Stimulated activated naive CD8-positive, alpha-beta T cell treated with anti-CD3 and anti-CD28 coated beads, Interleukin-15, Interleukin-2, amounts not matched to agents 100 U/mL and 50 U/mL, for 24 hours (primary cell): ENCODE measurements around the gene DNAJC21.
A peak's percentile ranks its signal among the peaks of the same experiment; 100 is the strongest.
"Not testable (repeated sequence)": the region's sequence is repeated elsewhere in the genome, so short reads cannot be mapped to it uniquely, and the experiment has no call there.

Source experiments
- ATAC-seq: fragments of 150-1000 bp; cut with Tn5 transposase; one replicate; pipeline ENCODE4 v1.10.0; 2021
- DNase-seq: peaks from one replicate; pipeline ENCODE4 v3.0.0; 2021

DNAJC21 gene

DNA sequence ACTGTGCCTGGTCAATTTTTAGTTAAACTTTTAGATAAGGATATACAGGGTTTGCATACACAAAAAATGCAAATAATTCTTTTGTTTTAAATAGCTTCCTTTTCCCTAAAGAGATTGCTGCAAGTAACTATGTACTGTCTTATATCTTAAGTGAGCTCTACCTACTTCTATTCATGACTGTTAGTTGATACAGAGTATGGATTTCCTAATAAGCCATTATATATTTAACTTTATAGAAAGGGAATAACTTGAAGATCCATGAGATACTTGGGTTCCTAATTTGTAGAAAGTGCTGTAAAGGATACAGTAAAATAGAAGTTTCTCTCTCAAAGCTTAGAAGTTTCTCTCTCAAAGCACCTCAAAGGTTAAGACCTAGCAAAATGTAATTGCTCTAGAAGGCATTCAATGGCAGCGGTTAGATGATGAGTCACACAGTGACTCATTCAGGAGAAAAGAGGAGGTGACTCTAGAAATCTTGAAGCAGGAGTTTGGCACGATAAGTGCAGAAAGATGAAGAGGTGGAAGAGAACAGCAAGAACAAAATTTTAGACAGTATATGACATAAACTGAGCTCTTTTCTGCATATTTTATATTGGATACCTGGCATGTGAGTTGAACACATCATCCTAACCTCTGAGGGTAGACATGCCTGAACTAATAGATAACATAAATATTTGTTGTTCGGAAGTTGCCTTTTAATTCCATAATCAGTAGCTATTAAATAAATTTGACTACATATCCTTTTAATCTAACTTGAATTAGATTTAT, 5.5 kb upstream of the DNAJC21 start:
- DNase-seq (no peak), ATAC-seq (peak; percentile 95)

GRCh38 chr5:34924462-34924765, 4.9 kb upstream of the DNAJC21 start:
- ATAC-seq (no peak), DNase-seq (no peak)

GRCh38 chr5:34926318-34926888, 3.0 kb upstream of the DNAJC21 start:
- DNase-seq (no peak), ATAC-seq (no peak)

DNA sequence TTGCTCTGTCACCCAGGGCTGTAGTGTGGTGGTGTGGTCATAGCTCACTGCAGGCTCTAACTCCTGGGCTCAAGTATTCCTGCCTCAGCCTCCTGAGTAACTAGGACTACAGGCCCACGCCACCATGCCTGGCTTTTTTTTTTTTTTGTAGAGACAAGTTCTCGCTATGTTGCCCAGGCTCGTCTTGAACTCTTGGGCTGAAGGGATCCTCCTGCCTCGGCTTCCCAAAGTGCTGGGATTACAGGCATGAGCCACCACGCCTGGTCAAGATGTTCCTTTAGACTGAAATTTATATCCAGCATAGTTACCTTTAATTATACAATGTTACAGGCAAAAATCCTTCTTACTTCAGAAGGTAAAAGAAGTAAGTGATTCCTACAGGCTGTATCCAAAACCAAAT, 1.6 kb upstream of the DNAJC21 start:
- ATAC-seq (no peak), DNase-seq (no peak)

DNA sequence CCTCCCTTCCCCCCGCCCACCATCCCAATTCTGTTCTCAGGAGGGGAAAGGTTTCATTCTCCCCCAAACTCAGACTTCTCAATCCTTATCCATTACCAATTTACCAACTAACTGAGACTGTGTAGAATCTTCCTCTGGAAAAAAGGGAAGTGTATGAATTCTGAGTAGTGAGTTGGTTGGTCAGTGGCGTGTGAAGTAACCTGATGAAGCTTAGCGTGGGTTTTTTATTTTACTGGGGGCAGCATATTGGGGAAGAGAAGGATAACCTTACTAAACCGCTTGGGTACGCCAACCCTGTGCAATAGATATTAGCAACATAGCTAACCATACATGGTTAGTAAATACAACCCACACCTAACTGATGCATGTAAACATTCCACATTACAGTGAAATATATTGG, 1.1 kb upstream of the DNAJC21 start:
- DNase-seq (no peak), ATAC-seq (no peak)

DNA sequence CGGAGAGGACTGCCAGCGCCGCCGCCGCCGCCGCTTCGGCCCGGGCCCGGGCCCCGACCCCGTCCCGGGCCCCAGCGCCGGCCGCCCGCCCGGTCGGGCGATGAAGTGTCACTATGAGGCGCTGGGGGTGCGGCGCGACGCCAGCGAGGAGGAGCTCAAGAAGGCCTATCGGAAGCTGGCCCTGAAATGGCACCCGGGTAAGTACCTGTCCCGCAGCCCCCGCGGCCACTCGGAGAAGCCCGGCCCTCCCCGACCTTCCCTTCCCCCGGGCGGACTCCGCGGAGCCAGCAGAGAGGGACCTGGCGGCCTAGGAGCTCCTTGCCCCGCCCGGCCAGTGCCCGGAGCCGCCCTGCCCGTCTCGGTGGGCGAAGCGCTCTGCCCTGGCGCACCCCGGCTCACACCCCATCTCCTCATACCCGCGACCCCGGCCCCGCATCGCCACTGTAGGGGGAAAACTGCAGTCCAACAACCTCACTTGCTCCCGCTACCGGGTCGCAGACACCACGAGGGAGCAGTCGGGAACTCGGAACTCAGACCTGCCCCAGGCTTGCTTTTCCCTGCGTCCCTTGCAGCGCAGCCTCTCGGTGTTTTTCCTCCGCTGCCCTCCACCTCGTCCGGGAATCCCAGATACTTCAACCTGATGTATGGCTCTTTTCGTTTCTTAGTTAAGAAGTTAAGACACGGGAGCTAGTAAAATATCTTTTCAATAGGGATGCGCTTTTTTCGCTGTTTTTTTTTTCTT, 532 bp downstream of the DNAJC21 start:
- ATAC-seq: peak; percentile 81
- DNase-seq: peak; percentile 84

DNA sequence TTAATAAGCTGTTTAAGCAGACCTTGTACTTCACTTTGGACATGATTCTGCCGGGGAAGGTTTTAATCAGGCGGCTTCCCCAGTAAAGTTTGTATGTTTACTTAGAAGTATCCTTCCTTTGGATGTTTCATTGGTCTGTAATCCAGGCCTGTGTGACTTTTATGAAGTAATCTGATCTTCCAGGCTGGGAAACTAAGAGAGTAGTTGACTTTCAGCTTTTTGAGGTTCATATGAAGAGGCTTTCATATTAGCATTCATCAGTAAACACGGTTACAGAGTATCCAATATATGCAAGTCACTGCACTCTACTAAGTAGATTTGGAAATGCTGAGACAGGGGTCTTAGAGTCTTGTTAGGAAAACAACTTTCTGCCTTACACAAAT, 1.1 kb downstream of the DNAJC21 start:
- ATAC-seq (no peak), DNase-seq (no peak)

- DNase-seq: no peak
- ATAC-seq: no peak
These were observed 1.5 kb downstream of the DNAJC21 start for GRCh38 chr5:34930870-34931269.

DNA sequence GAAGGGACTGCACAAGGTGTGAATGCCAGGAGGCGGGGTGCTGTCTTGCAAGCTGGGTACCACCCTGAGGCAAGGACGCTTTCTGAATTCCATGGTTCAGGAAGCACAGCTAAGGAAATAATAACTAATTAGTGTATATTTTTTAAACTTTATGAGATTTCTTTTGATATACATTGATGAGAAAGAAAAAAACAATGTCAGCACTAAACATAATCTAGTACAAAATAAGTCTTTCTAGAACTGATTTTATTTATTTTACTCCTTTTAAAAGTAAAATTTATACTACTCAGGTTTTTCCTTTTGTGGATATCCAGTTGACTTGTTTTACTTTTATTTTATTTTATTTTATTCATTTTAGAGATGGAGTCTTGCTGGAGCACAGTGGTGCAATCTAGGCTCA, 3.6 kb downstream of the DNAJC21 start:
- DNase-seq (no peak), ATAC-seq (no peak)

DNA sequence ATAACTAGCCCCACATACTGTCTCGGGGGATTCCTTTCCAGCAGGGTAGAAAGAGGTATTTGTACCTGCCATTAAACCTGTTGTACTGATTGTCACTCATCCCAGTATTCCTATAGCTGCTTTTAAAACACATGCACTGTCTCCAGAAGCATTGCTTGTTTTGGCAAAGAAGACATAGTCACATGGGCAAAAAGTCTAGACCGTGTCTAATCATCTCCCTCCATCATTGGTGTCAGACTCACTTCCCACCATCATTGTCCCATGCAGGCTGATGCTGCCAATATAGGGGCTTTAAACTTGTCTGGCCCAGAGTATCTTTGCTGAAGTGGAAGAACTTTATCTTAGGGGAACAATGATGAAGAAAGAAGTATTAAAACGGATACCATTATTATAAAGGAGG, 12.6 kb downstream of the DNAJC21 start:
- DNase-seq: no peak

DNA sequence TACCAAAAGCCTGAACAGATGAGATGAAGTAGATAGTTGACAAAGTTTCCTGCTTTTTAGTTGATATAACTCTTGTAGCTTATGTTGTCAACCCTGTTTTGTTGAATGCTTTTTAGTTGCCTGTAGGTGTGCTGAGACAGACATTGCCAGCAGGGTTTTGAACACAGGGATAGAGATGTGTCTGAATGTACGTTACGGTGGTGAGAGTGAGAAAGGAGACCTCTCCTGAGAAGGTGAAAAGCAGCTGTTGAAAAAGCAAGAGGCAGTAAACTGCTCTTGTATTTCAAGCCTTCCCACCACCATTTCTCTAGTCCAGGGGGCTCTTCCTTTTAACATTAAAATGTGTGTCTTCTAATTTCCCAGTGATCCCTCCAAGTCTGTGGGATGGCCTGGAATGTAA, 14.7 kb downstream of the DNAJC21 start:
- no peak for DNase-seq
- ATAC-seq: no peak

More for the DNA sequence above, 12.6 kb downstream of the DNAJC21 start:
- ATAC-seq: no peak

DNA sequence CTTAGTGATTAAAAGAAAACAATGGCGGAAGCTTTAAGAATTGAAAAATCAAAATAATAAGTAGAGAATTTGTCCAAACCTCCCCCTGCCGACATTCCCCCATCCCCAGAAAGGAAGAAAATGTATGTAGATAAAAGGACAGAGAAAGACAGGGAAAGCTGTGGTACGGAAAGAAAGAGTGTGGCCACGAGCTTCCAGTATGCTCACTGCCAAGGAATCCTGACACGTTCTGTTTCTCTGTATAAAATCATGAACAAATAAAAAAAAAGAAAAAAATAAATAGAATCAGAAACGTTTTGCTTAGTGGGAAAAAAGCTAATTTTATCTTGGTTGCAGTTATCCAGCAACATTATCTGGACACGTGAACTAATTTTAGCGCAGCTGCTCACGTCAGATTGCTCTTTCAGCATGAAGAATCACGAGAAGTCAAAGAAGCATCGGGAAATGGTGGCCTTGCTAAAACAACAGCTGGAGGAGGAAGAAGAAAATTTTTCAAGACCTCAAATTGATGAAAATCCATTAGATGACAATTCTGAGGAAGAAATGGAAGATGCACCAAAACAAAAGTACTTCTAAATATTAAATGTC, 15.2 kb downstream of the DNAJC21 start:
- no peak for DNase-seq
- ATAC-seq: no peak

- no peak for ATAC-seq
- DNase-seq: no peak
These were observed 28.0 kb downstream of the DNAJC21 start for GRCh38 chr5:34957321-34957720.

DNA sequence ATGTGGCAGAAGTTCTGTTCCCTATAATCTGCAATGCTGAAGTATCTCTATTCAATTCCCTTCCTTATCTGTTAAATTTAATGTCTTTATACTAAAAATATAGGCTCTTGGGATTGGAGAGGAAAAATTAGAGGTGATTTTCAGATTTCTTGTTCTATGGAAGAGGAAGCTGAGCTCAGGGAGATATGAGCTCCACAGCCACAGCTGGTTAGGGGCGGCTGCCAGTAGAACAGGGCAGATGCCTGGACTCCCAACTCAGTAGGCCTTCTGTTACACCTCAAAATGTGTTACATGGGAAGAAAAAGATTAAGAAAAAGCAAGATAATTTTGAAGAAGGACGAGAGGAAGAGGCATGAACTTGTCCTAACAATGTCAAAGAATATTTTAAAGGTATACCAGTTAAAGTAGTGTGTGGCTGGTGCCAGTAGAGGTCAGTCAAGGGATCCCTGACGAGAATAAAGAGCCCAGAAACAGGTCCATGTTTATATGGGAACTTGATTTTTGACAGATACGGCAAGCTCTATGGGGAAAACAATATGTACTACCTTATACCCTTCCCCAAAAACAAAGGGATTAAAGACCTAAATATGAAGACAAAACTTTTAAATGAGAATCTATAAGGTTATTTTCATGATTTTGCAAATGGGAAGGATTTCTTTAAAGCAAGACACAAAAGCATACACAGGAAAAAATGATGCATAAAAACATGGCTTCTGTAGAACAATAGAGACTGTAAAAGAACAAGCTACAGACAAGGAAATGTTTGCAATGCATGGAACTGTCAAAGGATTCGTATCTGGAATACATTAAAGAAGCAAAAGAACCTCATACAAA, 28.7 kb downstream of the DNAJC21 start:
- no peak for ATAC-seq
- DNase-seq: no peak

- ATAC-seq: peak; percentile 83
- no peak for DNase-seq
These were observed 30.0 kb downstream of the DNAJC21 start for GRCh38 chr5:34959323-34959722.

GRCh38 chr5:34967540-34967939, 38.2 kb downstream of the DNAJC21 start:
- no peak for ATAC-seq
- no peak for DNase-seq

- DNase-seq (no peak), ATAC-seq (no peak)
These were observed 38.9 kb downstream of the DNAJC21 start for GRCh38 chr5:34968258-34968657.

- no peak for ATAC-seq
These were observed 41.2 kb downstream of the DNAJC21 start for GRCh38 chr5:34970552-34970951.

GRCh38 chr5:34971655-34972054, 42.3 kb downstream of the DNAJC21 start:
- ATAC-seq, DNase-seq: not testable (repeated sequence)

More at GRCh38 chr5:34970552-34970951, 41.2 kb downstream of the DNAJC21 start:
- DNase-seq: no peak

DNA sequence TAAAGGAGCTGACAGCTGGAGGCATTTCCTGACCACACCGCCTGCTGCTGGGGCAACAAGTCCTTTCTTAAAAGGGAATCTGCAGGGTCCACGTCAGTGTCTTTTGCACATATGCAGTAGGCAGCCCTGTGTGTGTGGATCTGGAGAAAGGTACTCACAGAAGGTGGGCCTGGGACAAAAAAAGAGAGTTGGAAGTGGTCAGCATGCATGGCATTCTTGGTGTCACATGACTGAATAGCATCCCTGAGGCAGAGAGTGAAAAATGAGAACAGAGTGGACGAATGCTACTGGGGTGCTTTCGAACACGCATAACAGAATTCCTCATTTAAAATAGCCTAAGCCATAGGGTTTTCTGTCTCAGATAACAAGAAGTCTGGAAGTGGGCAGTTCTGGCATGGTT, 47.0 kb downstream of the DNAJC21 start:
- no peak for ATAC-seq
- no peak for DNase-seq

DNA sequence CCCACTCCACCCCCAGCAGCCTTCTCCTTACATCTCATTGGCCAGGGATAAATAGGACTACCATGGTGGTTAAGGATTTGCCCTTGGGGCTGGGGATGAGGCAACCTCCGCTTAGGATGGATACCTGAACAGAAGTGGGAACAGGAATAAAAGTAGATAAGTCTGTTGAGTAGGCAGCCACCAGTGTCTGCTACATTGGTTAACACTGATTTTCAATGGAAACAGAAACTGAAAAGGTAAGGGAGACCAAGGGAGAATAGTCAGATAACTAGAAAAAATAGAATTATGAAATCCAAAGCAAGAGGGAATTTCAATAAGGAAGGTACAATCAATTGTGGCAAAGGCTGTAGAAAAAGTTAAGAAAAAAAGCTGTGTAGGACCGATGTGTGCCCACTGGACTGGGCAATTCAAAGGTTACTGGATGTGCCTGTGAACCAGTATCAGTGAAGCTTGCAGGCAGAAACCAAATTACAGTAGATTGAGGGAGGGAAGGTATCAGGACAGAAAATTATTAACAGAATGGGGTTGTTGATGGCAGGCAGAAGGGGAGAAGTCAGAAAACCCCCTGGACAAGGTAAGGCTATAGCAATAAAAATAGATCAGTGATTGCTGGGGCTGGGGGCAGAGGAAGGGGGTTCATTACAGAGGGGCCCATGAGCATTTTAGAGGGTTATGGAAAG, 48.7 kb downstream of the DNAJC21 start:
- no peak for DNase-seq
- no peak for ATAC-seq

DNA sequence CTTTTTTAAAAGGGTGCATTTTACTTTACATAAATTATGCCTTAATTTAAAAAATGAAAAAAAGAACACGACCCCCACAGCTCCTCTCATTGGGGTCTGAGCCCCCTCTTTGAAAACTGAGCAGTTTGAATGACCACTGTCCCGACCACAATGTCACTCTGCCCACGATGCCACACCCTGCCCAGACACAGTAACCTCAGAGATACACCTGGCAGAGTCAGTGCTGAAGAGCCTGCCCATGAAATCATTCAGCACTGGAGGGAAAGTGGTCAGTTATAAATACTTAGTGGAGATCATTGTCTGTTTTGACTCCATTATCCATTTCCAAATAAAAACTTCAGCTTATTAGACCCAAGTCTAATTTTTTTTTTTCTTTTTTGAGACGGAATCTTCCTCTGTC, 49.3 kb downstream of the DNAJC21 start:
- ATAC-seq (no peak), DNase-seq (no peak)
